Skeletal muscle tissue (tissue), 4 donors: ENCODE data around the gene SCAI. TPM values are rescaled to one million over a fixed set of nuclear protein-coding genes. Genes with fewer than 3 reads are reported as not detected.
"Not testable (repeated sequence)": the region's sequence is repeated elsewhere in the genome, so short reads cannot be mapped to it uniquely, and the experiment has no call there.

Experiments
- H3K27ac ChIP-seq: one replicate; pipeline ENCODE4 v1.7.0; 2013; ENCODE audit warnings: mild to moderate bottlenecking, low read depth, low read length, inconsistent platforms
- H3K27me3 ChIP-seq, 3 donors: one replicate each; pipeline ENCODE4 v1.7.0; 2013; ENCODE audit warnings: low read length in 3 of 3; ENCODE audit not compliant: control insufficient read depth in 3 of 3, insufficient read depth in 3 of 3
- H3K36me3 ChIP-seq, 3 donors: one replicate each; pipeline ENCODE4 v1.7.0; 2013; ENCODE audit warnings: low read length in 3 of 3; ENCODE audit not compliant: control insufficient read depth in 3 of 3, insufficient read depth in 3 of 3
- H3K4me1 ChIP-seq, 3 donors: one replicate each; pipeline ENCODE4 v1.7.0; 2013; ENCODE audit warnings: low read length in 3 of 3, mild to moderate bottlenecking in 3 of 3; ENCODE audit not compliant: control insufficient read depth in 3 of 3, insufficient read depth in 3 of 3
- H3K4me3 ChIP-seq, 3 donors: one replicate each; pipeline ENCODE4 v1.7.0; 2013; ENCODE audit warnings: low read length in 3 of 3
- H3K9ac ChIP-seq, 3 donors: one replicate each; pipeline ENCODE4 v1.7.0; 2013; ENCODE audit warnings: low read length in 3 of 3, mild to moderate bottlenecking in 3 of 3, moderate library complexity in 2 of 3, low read depth in 1 of 3
- H3K9me3 ChIP-seq, 3 donors: one replicate each; pipeline ENCODE4 v1.7.0; 2013; ENCODE audit warnings: low read length in 3 of 3; ENCODE audit not compliant: control insufficient read depth in 3 of 3
- total RNA-seq: library from RNA; depleted of rRNA; stranded (reverse); fragments of >200 nt; gene quantifications from one replicate; pipeline ENCODE4 v1.2.3, GENCODE V29; 2014
- donor health status: Osteomylitis.

Gene SCAI
- total RNA-seq, 1 donor from 2014 or later, result 14.6 TPM

- no peaks in the 10 kb centered on the region for H3K9me3 ChIP-seq
- H3K27me3 ChIP-seq, result no peaks in the 10 kb centered on the region
- H3K27ac ChIP-seq, result no peak overlapping the region
- no peak overlapping the region for H3K9ac ChIP-seq
- peaks cover 0 to 6% (median 0%) of the 10 kb centered on the region in 3 donors for H3K36me3 ChIP-seq
- H3K4me1 ChIP-seq, result no peaks in the 10 kb centered on the region
- no peak overlapping the region for H3K4me3 ChIP-seq
Measured at GRCh38 chr9:125049212-125050049, 93.9 kb downstream of the SCAI start.

GRCh38 chr9:125043631-125044030 lies 99.7 kb downstream of the SCAI start:
- H3K4me3 ChIP-seq, result no peak overlapping the region
- no peak overlapping the region for H3K27ac ChIP-seq
- no peak overlapping the region for H3K9ac ChIP-seq
- H3K36me3 ChIP-seq, result peaks cover 0 to 6% (median 0%) of the 10 kb centered on the region in 3 donors
- H3K27me3 ChIP-seq, result no peaks in the 10 kb centered on the region
- no peaks in the 10 kb centered on the region for H3K4me1 ChIP-seq
- H3K9me3 ChIP-seq, result no peaks in the 10 kb centered on the region

DNA sequence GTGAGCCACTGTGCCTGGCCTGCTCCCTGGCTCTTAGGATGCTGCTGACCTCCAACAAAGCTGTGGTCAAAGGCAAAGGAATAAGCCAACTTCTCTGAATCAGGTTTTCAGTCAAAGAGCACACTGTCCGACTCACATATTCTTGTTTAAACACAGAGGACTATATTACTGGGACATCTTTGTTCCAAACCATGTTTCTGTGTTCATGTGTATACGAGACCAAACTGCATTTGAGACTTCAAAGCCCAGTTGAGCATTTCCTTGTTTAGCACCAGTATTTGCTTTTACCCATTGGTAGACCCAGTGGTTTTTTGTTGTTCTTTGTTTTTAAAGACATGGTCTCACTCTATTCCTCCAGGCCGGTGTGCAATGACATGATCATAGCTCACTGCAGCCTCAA lies 100.2 kb downstream of the SCAI start:
- H3K4me3 ChIP-seq, result no peak overlapping the region
- no peak overlapping the region for H3K27ac ChIP-seq
- no peaks in the 10 kb centered on the region for H3K27me3 ChIP-seq
- H3K9me3 ChIP-seq, result no peaks in the 10 kb centered on the region
- no peaks in the 10 kb centered on the region for H3K4me1 ChIP-seq
- peaks cover 0 to 6% (median 0%) of the 10 kb centered on the region in 3 donors for H3K36me3 ChIP-seq
- no peak overlapping the region for H3K9ac ChIP-seq

- Histone ChIP-seq H3K36me3 (no peaks in the 10 kb centered on the region), H3K4me1 (no peaks in the 10 kb centered on the region), H3K27me3 (no peaks in the 10 kb centered on the region), H3K27ac (no peak overlapping the region), H3K9ac (no peak overlapping the region), H3K9me3 (no peaks in the 10 kb centered on the region), H3K4me3 (no peak overlapping the region)
Measured at GRCh38 chr9:125038166-125038565, 105.2 kb downstream of the SCAI start.

DNA sequence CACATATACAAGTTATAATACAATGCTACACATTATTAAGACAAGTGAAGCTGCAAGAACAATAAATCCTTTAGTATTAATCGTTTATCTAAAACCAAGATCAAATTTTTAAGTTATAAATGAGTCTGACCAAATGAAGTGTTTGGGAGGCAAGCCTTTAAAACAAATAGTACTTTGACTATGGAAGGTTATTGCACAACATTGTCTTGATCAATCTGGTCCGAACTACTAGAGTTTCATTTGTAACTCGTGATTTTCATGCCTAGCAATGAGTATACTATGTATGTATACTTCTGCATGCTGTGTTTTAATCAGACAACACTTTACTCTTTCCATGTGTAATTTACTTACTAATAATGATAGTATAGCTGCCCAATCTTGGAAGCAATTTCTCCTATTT lies 115.3 kb downstream of the SCAI start:
- H3K9ac ChIP-seq, result no peak overlapping the region
- H3K4me3 ChIP-seq, result no peak overlapping the region
- H3K4me1 ChIP-seq, result no peaks in the 10 kb centered on the region
- peaks cover 3 to 6% (median 5%) of the 10 kb centered on the region in 3 donors for H3K36me3 ChIP-seq
- H3K27me3 ChIP-seq, result no peaks in the 10 kb centered on the region
- no peaks in the 10 kb centered on the region for H3K9me3 ChIP-seq
- no peak overlapping the region for H3K27ac ChIP-seq

- Histone ChIP-seq H3K27ac (no peak overlapping the region), H3K36me3 (peaks cover 3 to 9% (median 7%) of the 10 kb centered on the region in 3 donors)
Measured at GRCh38 chr9:125024917-125025316, 118.4 kb downstream of the SCAI start.

GRCh38 chr9:125021069-125021468 lies 122.3 kb downstream of the SCAI start:
- H3K9me3 ChIP-seq, result no peaks in the 10 kb centered on the region
- no peaks in the 10 kb centered on the region for H3K4me1 ChIP-seq
- H3K27me3 ChIP-seq, result no peaks in the 10 kb centered on the region
- H3K36me3 ChIP-seq, result peaks cover 7 to 10% (median 9%) of the 10 kb centered on the region in 3 donors
- no peak overlapping the region for H3K4me3 ChIP-seq
- H3K27ac ChIP-seq, result no peak overlapping the region
- no peak overlapping the region for H3K9ac ChIP-seq

More at GRCh38 chr9:125024917-125025316, 118.4 kb downstream of the SCAI start:
- Histone ChIP-seq H3K4me3 (no peak overlapping the region), H3K27me3 (no peaks in the 10 kb centered on the region), H3K4me1 (no peaks in the 10 kb centered on the region), H3K9ac (no peak overlapping the region), H3K9me3 (no peaks in the 10 kb centered on the region)

- not testable (repeated sequence) for H3K27me3 ChIP-seq, H3K9ac ChIP-seq, H3K4me1 ChIP-seq, H3K27ac ChIP-seq, H3K36me3 ChIP-seq, H3K9me3 ChIP-seq, H3K4me3 ChIP-seq
Measured at GRCh38 chr9:125015655-125016054, 127.7 kb downstream of the SCAI start.

GRCh38 chr9:125012013-125012412 lies 131.3 kb downstream of the SCAI start:
- not testable (repeated sequence) for H3K27ac ChIP-seq, H3K9me3 ChIP-seq, H3K36me3 ChIP-seq, H3K4me1 ChIP-seq, H3K9ac ChIP-seq, H3K27me3 ChIP-seq, H3K4me3 ChIP-seq

- H3K9me3 ChIP-seq, result no peaks in the 10 kb centered on the region
- H3K27ac ChIP-seq, result no peak overlapping the region
- H3K9ac ChIP-seq, result no peak overlapping the region
- no peaks in the 10 kb centered on the region for H3K4me1 ChIP-seq
- no peak overlapping the region for H3K4me3 ChIP-seq
- no peaks in the 10 kb centered on the region for H3K27me3 ChIP-seq
- no peaks in the 10 kb centered on the region for H3K36me3 ChIP-seq
Measured at GRCh38 chr9:125008599-125008998, 134.7 kb downstream of the SCAI start.
